HG03469 (cell line): ENCODE data around the gene EBP.
"Not testable (repeated sequence)": the region's sequence is repeated elsewhere in the genome, so short reads cannot be mapped to it uniquely, and the experiment has no call there.

ENCODE experiments used
- ATAC-seq: cut with Tn5 transposase; IDR thresholded peaks from one replicate; pipeline ENCODE4 v1.9.1; 2021; ENCODE audit warnings: mild to moderate bottlenecking, moderate library complexity, moderate number of reproducible peaks; ENCODE audit not compliant: unreplicated experiment

Gene EBP

GRCh38 chrX:48492293-48492910 lies 29.2 kb upstream of the EBP start:
- ATAC-seq: no peak

GRCh38 chrX:48493890-48494364 lies 27.7 kb upstream of the EBP start:
- ATAC-seq: no peak

- ATAC-seq: no peak
These were observed 24.9 kb upstream of the EBP start for GRCh38 chrX:48496660-48497059.

- no peak for ATAC-seq
These were observed 23.7 kb upstream of the EBP start for GRCh38 chrX:48497871-48498270.

- ATAC-seq: no peak
These were observed 23.2 kb upstream of the EBP start for GRCh38 chrX:48498374-48498809.

- no peak for ATAC-seq
These were observed 17.3 kb upstream of the EBP start for GRCh38 chrX:48504261-48504660.

- ATAC-seq: no peak
These were observed 16.1 kb upstream of the EBP start for GRCh38 chrX:48505481-48505880.

- ATAC-seq: no peak
These were observed 14.4 kb upstream of the EBP start for GRCh38 chrX:48507246-48507645.

GRCh38 chrX:48508400-48509244 lies 13.0 kb upstream of the EBP start, which contains the start of gene PORCN:
PORCN (plus strand) TSS chrX:48508992; CDS start chrX:48509821, 829 bp downstream.
- ATAC-seq: no peak

- no peak for ATAC-seq
These were observed 12.4 kb upstream of the EBP start for GRCh38 chrX:48509245-48509590.

- ATAC-seq: no peak
These were observed 12.0 kb upstream of the EBP start for GRCh38 chrX:48509619-48510018.

- no peak for ATAC-seq
These were observed 10.0 kb upstream of the EBP start for GRCh38 chrX:48511560-48511959.

GRCh38 chrX:48512371-48512935 lies 9.2 kb upstream of the EBP start:
- no peak for ATAC-seq

- no peak for ATAC-seq
These were observed 7.9 kb upstream of the EBP start for GRCh38 chrX:48513670-48514069.

GRCh38 chrX:48514126-48514806 lies 7.3 kb upstream of the EBP start:
- ATAC-seq: no peak

GRCh38 chrX:48514868-48515460 lies 6.6 kb upstream of the EBP start:
- ATAC-seq: no peak

GRCh38 chrX:48515842-48516241 lies 5.8 kb upstream of the EBP start:
- ATAC-seq: no peak

GRCh38 chrX:48516285-48516684 lies 5.3 kb upstream of the EBP start:
- no peak for ATAC-seq

GRCh38 chrX:48516987-48517386 lies 4.6 kb upstream of the EBP start:
- ATAC-seq: no peak

- ATAC-seq: not testable (repeated sequence)
These were observed 2.1 kb upstream of the EBP start for GRCh38 chrX:48519481-48519880.

- no peak for ATAC-seq
These were observed 1.2 kb upstream of the EBP start for GRCh38 chrX:48520455-48520854.
